Measurements from ENCODE around the gene ESR1.
"Not testable (repeated sequence)": the region's sequence is repeated elsewhere in the genome, so short reads cannot be mapped to it uniquely, and the experiment has no call there.

ESR1 gene

DNA sequence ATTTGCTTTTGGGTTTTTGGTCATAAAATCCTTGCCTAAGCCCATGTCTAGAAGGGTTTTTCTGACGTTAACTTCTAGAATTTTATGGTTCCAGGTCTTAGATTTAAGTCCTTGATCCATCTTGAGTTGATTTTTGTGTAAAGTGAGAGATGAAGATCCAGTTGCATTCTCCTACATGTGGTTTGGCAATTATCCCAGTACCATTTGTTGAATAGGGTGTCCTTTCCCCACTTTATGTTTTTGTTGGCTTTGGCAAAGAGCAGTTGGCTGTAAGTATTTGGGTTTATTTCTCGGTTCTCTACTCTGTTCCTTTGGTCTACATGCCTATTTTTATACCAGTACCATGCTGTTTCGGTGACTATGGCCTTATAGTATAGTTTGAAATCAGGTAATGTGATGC, 86.9 kb downstream of the ESR1 start:
- not testable (repeated sequence) for DNase-seq (ENCODE audit: low read depth in 1 of 2, low spot score in 1 of 2)

DNA sequence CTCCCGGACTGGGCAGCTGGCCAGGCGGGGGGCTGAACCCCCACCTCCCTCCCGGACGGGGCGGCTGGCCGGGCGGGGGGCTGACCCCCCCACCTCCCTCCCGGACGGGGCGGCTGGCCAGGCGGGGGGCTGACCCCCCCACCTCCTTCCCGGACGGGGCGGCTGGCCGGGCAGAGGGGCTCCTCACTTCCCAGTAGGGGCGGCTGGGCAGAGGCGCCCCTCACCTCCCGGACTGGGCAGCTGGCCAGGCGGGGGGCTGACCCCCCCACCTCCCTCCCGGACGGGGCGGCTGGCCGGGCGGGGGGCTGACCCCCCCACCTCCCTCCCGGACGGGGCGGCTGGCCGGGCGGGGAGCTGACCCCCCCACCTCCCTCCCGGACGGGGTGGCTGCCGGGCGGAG, 91.7 kb downstream of the ESR1 start:
- not testable (repeated sequence) for DNase-seq (ENCODE audit: low read depth in 1 of 2, low spot score in 1 of 2)

DNA sequence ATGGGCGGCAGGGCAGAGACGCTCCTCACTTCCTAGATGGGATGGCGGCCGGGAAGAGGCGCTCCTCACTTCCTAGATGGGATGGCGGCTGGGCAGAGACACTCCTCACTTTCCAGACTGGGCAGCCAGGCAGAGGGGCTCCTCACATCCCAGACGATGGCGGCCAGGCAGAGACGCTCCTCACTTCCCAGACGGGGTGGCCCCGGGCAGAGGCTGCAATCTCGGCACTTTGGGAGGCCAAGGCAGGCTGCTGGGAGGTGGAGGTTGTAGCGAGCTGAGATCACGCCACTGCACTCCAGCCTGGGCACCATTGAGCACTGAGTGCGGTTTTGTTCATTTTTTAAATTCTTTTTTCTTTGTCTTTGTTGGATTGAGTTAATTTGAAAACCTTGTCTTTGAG, 92.3 kb downstream of the ESR1 start:
- DNase-seq (ENCODE audit: low read depth in 1 of 2, low spot score in 1 of 2) = not testable (repeated sequence)

DNA sequence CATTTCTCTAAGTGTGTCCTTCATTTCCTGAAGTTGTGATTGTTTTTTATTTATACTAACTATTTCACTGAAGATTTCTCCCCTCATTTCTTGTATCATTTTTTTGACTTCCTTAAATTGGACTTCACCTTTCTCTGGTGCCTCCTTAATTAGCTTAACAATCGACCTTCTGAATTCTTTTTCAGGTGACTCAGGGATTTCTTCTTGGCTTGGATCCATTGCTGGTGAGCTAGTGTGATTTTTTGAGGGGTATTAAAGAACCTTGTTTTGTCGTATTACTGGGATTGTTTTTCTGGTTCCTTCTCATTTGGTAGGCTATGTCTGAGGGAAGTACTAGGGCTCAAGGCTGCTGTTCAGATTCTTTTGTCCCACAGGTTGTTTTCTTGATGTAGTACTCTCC, 92.8 kb downstream of the ESR1 start:
- no peak for DNase-seq (ENCODE audit: low read depth in 1 of 2, low spot score in 1 of 2)

DNA sequence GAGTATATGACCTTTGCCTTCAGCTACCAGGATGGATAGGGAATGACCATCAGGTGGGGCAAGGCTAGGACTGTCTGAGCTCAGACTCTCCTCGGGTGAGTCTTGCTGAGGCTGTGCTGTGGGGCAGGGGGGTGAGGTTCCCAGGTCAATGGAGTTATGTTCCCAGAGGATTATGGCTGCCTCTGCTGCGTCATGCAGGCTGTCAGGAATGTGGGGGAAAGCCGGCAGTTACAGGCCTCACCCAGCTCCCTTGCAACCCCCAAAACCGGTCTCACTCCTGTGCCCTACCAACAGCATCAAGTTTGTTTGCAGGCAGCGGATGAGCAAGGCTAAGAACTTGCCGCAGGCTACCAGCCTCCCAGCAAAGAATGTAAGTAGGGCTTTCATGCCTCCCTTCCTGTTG, 93.5 kb downstream of the ESR1 start:
- DNase-seq (ENCODE audit: low read depth in 1 of 2, low spot score in 1 of 2) = no peak

DNA sequence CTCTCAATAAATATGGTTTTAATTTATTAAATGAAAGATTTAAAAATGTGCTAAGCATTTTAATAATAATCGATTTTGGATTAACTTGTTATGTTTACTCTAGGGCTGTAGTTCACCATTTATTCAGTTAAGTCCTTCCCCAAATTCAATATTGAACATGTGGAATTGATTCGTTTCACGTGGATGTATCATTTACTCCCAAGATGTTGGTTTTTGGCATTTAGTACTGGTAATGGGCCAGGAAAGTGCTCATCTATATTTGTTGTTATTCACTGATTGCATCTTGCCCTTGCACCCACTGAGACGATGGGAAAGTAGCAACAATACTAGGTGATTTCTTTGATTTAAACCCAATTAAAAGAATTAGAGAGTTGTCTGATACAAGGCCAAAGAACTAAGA, 97.1 kb downstream of the ESR1 start:
- no peak for DNase-seq (ENCODE audit: low read depth in 1 of 2, low spot score in 1 of 2)

DNA sequence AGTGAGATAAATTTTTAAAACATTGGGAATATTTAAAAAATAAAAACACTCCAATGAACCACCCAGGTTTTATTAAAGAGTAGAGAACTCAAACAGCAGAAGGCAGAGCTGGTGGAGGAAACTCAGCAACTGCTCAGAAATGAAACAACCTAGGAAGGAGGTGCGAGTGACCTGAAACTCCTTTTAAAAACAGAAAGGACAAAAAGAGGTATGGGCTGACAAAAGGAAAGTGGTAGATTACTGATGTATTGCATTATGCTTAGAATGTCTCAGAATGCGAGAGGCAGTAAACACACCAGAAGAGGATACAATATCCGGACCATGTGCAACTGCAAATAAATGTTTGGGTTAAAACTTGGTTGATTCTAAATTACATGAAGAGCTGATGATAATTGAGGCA, 97.6 kb downstream of the ESR1 start:
- DNase-seq (ENCODE audit: low read depth in 1 of 2, low spot score in 1 of 2) = no peak

DNA sequence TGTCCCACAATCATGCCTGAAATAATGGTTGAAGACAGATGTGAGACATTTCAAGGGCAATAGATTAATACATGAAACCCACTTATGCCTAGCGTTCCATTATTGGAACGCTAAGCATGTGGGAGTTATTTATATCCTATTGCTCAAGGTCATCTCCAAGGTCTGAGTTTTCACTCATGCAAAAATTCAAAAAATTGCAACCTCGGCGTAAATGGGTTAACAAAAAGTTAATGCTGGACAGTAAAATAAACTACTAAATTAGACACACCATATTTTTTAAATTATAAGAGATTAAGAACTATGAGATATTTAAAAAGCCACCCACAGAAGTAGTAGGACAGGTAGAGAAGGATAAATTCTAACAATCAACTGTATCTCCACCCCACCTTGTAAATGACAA, 98.4 kb downstream of the ESR1 start:
- DNase-seq (ENCODE audit: low read depth in 1 of 2, low spot score in 1 of 2) = no peak

DNA sequence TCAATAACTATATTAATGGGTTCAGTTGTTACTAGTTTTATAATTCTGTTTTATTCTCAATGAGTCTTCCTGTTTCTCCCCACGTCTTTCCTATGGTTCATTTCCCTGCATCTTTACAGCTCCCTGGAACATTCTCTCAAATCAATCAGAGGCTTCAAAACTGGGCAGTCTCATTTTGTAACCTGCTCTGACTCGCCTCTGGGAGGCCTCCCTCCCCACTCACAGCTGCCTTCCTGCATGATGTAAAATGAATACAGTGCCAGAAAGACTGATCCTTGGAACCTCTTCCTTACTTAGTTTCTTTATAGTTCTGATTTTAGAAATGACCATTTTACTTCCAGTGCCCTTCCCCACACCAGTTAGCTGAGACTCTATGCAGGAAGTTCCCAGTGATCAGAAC, 103.9 kb downstream of the ESR1 start:
- no peak for DNase-seq (ENCODE audit: low read depth in 1 of 2, low spot score in 1 of 2)

- DNase-seq (ENCODE audit: low read depth in 1 of 2, low spot score in 1 of 2) = no peak
Observed at GRCh38 chr6:151914484-151914883, 107.0 kb downstream of the ESR1 start.

GRCh38 chr6:151916075-151916474, 108.6 kb downstream of the ESR1 start:
- DNase-seq (ENCODE audit: low read depth in 1 of 2, low spot score in 1 of 2) = no peak

DNA sequence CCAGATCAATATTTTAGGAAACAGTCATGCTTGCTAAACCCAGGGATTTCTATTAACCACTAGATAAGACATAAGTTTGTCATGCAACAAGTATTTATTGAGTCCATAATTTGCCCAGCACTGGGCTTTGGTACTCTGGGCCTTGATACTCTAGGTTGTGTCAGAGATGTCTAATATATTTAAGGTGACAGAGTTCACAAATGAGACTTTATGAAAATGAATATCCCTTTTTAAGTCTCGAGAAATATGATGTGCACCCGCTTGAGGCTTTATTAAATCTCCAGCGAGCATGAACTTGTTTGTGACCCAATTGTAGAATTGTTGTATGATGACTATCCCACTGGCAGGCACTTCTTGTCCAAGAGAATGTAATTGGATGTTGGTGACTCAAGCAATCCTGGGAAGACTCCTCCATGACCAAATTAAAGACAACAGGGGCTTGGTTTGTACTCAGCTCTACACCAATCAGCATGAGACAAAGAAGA, 109.2 kb downstream of the ESR1 start:
- DNase-seq (ENCODE audit: low read depth in 1 of 2, low spot score in 1 of 2) = no peak

- no peak for DNase-seq (ENCODE audit: low read depth in 1 of 2, low spot score in 1 of 2)
Observed at GRCh38 chr6:151917531-151918329, 110.2 kb downstream of the ESR1 start.

DNA sequence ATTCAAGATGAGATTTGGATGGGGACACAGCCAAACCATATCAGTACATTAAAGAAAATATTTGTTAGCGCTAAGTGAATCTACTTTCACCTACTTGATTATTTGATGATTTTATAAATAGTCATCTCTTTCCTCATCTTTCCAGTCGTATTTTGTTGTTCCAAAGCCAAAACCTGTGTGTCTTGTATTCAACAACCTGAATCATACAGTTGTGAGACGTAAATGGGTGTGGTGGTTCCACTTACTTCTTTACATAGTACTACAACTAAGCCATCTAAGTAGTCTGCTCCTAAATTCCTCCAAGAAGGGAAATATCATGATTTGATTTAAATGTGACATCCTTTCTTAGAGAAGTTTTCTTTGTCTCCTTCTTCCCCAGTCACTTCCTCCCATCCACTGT, 132.8 kb downstream of the ESR1 start:
- no peak for DNase-seq (ENCODE audit: low read depth in 1 of 2, low spot score in 1 of 2)

- DNase-seq (ENCODE audit: low read depth in 1 of 2, low spot score in 1 of 2) = no peak
Observed at GRCh38 chr6:151948002-151948743, 140.7 kb downstream of the ESR1 start.

GRCh38 chr6:151958332-151958731, 150.8 kb downstream of the ESR1 start:
- no peak for DNase-seq (ENCODE audit: low read depth in 1 of 2, low spot score in 1 of 2)

- no peak for DNase-seq (ENCODE audit: low read depth in 1 of 2, low spot score in 1 of 2)
Observed at GRCh38 chr6:151959086-151959485, 151.6 kb downstream of the ESR1 start.

DNA sequence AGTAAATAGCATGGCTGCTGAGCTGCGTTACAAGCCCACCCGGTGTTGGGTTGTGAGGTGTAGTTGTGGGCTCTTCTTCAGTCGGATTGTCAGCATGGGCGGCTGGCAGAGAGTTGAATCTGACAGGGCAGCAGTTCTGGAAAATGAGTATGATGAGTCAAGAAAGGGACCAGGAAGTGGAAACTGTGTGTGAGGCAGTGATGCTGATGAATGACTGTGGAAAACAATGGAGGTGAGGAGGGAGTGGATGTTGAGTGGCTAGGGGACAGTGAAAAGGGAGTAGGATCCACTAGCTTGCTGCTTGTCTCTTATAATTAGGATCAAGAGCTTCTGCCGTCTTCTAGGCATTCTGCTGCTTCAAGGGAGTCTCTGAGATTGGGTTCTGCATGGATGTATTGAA, 154.3 kb downstream of the ESR1 start:
- DNase-seq (ENCODE audit: low read depth in 1 of 2, low spot score in 1 of 2) = no peak

GRCh38 chr6:151962246-151962846, 154.9 kb downstream of the ESR1 start:
- no peak for DNase-seq (ENCODE audit: low read depth in 1 of 2, low spot score in 1 of 2)

GRCh38 chr6:151963001-151963400, 155.5 kb downstream of the ESR1 start:
- no peak for DNase-seq (ENCODE audit: low read depth in 1 of 2, low spot score in 1 of 2)

DNA sequence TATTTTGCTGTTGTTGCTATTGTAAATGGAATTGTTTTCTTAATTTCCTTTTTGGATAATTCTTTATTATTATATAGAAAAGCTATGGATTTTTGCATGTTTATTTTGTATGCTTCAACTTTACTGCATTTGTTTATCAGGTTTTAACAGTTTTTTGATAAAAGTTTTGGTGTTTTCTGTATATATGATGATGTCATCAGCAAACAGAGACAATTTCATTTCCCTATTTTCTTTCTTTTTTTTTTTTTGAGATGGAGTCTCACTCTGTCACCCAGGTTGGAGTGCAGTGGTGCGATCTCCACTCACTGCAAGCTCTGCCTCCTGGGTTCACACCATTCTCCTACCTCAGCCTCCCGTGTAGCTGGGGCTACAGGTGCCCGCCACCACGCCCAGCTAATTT, 156.9 kb downstream of the ESR1 start:
- DNase-seq (ENCODE audit: low read depth in 1 of 2, low spot score in 1 of 2) = not testable (repeated sequence)

GRCh38 chr6:151974061-151974617, 166.7 kb downstream of the ESR1 start:
- no peak for DNase-seq (ENCODE audit: low read depth in 1 of 2, low spot score in 1 of 2)
